ENCODE results near the gene LTBP3. TPM values are rescaled to one million over a fixed set of nuclear protein-coding genes. Genes with fewer than 3 reads are reported as not detected.

Gene LTBP3
- total RNA-seq, 1 experiment from 2014 or later: 248 TPM

DNA sequence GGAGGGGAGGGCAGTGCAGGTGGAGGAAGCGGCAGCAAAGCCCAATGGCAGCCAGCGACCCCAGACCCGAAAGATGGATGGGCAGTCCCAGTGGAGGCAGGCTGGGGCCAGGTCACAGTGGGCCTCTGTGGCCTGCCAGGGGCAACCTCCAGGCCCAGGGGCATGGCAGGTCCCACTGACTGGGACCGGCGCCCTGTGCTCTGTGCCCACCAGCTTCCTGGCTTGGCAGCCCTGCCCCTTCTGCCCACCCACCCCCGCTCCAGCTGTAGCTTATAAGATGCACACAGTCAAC, 41.7 kb upstream of the LTBP3 start:
- TF ChIP-seq, protein P1, sequence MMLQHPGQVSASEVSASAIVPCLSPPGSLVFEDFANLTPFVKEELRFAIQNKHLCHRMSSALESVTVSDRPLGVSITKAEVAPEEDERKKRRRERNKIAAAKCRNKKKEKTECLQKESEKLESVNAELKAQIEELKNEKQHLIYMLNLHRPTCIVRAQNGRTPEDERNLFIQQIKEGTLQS (IDR thresholded peaks at IDR 0.05): no peak
- TF ChIP-seq, protein P2, sequence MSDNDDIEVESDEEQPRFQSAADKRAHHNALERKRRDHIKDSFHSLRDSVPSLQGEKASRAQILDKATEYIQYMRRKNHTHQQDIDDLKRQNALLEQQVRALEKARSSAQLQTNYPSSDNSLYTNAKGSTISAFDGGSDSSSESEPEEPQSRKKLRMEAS (IDR thresholded peaks at IDR 0.05): no peak
- no peak for TF ChIP-seq POLR2A (IDR thresholded peaks at IDR 0.05; ENCODE audit: borderline replicate concordance, extremely low read depth, insufficient read depth, insufficient read length)
- 0 out of 2 replicates have a peak, but pooled peaks have one; percentile 13 for TF ChIP-seq POLR2AphosphoS5 (IDR thresholded peaks at IDR 0.05; ENCODE audit: low read depth, low read length)
- POLR2A ChIA-PET: no interaction called here
- H2AFZ ChIP-seq (ENCODE audit: low read depth, low read length, poor library complexity, severe bottlenecking): no peak overlapping the region
- intact Hi-C loops (cut with micrococcal nuclease): no loop called here
- H3K9me2 ChIP-seq (ENCODE audit: insufficient read depth): no peaks in the 10 kb centered on the region
- H3K79me2 ChIP-seq (ENCODE audit: insufficient read depth, low read length): no peaks in the 10 kb centered on the region
- H3K27ac ChIP-seq (ENCODE audit: low read depth, low read length): no peak overlapping the region
- H3K9ac ChIP-seq (ENCODE audit: low read length): no peak overlapping the region
- H3K4me1 ChIP-seq (ENCODE audit: control insufficient read depth in 1 of 2, insufficient read depth in 2 of 2, low read length in 2 of 2): peaks cover 12 to 13% of the 10 kb centered on the region in 2 experiments
- ATAC-seq (no peak), DNase-seq (ENCODE audit: low read depth, low spot score) (no peak)
- RAD21 ChIA-PET (ENCODE audit: low non-redundant PET in 1 of 2, low total read pairs in 2 of 2, uncharacterized antibody in 2 of 2, unreplicated experiment in 2 of 2): no interaction called here
- H3K9me3 ChIP-seq (ENCODE audit: control insufficient read depth in 1 of 2, insufficient read depth in 1 of 2, low read depth in 1 of 2, low read length in 2 of 2): no peaks in the 10 kb centered on the region
- H4K20me1 ChIP-seq (ENCODE audit: insufficient read depth): no peaks in the 10 kb centered on the region
- no peak overlapping the region for H3K4me2 ChIP-seq (ENCODE audit: low read length)
- peaks cover 5 to 7% of the 10 kb centered on the region in 2 experiments; a peak in 3 of 4 replicates for H3K36me3 ChIP-seq (ENCODE audit: control insufficient read depth in 1 of 2, insufficient read depth in 2 of 2, low read length in 2 of 2)
- no peak overlapping the region for H3K4me3 ChIP-seq (replicated peaks in 1 of 2; ENCODE audit: low read depth in 1 of 2, low read length in 2 of 2)
- H3K27me3 ChIP-seq (ENCODE audit: insufficient read depth, low read length): no peaks in the 10 kb centered on the region
- CTCF ChIA-PET: no interaction called here
- BruUV-seq (replicated peaks): no TSS peak

DNA sequence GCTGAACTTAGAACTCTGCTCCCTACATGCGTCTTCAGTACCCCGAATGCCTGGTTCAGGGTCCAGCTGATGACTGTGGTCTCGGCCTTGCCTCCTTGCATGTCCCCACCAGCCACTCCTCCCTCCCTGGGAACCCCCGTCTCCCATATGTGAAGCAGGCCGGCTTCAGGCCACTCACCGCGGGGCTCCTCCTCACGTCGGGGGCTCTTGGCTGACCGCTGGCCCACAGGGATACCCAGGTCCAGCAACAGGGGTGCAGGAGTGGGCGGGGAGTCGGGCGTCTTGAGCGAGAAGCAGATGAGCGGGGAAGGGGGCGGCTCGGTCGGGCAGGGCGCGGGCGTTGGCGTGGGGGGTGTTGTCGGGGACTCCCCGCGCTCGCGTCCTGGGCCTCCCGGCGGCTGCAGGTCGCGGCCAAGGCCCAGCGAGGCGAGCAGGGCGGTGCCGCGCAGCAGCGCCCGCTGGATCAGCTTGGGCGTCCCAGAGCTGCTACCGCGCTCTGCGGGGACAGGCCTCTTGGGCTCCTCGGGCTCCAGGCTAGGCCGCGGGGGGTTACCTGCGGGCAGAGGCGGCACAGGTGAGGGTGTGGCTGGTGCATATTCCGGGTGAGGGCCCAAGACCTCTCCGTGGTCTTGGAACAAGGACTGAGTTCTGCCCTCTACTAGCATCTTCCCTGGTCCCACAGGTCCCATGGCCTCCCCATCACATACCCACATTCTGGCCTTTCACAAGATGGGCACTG, 41.2 kb upstream of the LTBP3 start:
- no peak overlapping the region for H3K4me2 ChIP-seq (ENCODE audit: low read length)
- H3K4me3 ChIP-seq (replicated peaks in 1 of 2; ENCODE audit: low read depth in 1 of 2, low read length in 2 of 2): no peak overlapping the region
- DNase-seq (ENCODE audit: low read depth, low spot score) (no peak), ATAC-seq (no peak)
- H3K9me3 ChIP-seq (ENCODE audit: control insufficient read depth in 1 of 2, insufficient read depth in 1 of 2, low read depth in 1 of 2, low read length in 2 of 2): no peaks in the 10 kb centered on the region
- no peaks in the 10 kb centered on the region for H3K79me2 ChIP-seq (ENCODE audit: insufficient read depth, low read length)
- no peaks in the 10 kb centered on the region for H3K27me3 ChIP-seq (ENCODE audit: insufficient read depth, low read length)
- H3K4me1 ChIP-seq (ENCODE audit: control insufficient read depth in 1 of 2, insufficient read depth in 2 of 2, low read length in 2 of 2): peaks cover 12 to 15% of the 10 kb centered on the region in 2 experiments
- no peak overlapping the region for H3K9ac ChIP-seq (ENCODE audit: low read length)
- H3K9me2 ChIP-seq (ENCODE audit: insufficient read depth): no peaks in the 10 kb centered on the region
- no peak overlapping the region for H3K27ac ChIP-seq (ENCODE audit: low read depth, low read length)
- no TSS peak for BruUV-seq (replicated peaks)
- H3K36me3 ChIP-seq (ENCODE audit: control insufficient read depth in 1 of 2, insufficient read depth in 2 of 2, low read length in 2 of 2): peaks cover 3 to 6% of the 10 kb centered on the region in 2 experiments; a peak in 2 of 4 replicates
- ChIA-PET POLR2A (no interaction called here), RAD21 (ENCODE audit: low non-redundant PET in 1 of 2, low total read pairs in 2 of 2, uncharacterized antibody in 2 of 2, unreplicated experiment in 2 of 2) (no interaction called here), CTCF (no interaction called here)
- H4K20me1 ChIP-seq (ENCODE audit: insufficient read depth): no peaks in the 10 kb centered on the region
- intact Hi-C loops (cut with micrococcal nuclease): no loop called here
- no peak overlapping the region for H2AFZ ChIP-seq (ENCODE audit: low read depth, low read length, poor library complexity, severe bottlenecking)
- TF ChIP-seq POLR2A (IDR thresholded peaks at IDR 0.05; ENCODE audit: borderline replicate concordance, extremely low read depth, insufficient read depth, insufficient read length) (no peak), SP1 (IDR thresholded peaks at IDR 0.05; ENCODE audit: low read depth) (no peak), RAD21 (IDR thresholded peaks at IDR 0.05; ENCODE audit: low read depth) (no peak), YY1 (IDR thresholded peaks at IDR 0.05; ENCODE audit: extremely low read depth, insufficient replicate concordance, low read depth, low read length) (no peak), EGR1 (IDR thresholded peaks at IDR 0.05; ENCODE audit: low read depth) (no peak), SRF (IDR thresholded peaks at IDR 0.05; ENCODE audit: low read depth) (no peak), CEBPB (IDR thresholded peaks at IDR 0.05; ENCODE audit: low read depth) (no peak), TCF7L2 (IDR thresholded peaks at IDR 0.05; ENCODE audit: borderline replicate concordance, extremely low read depth, insufficient read depth, insufficient read length) (no peak)
- TF ChIP-seq, protein P3, sequence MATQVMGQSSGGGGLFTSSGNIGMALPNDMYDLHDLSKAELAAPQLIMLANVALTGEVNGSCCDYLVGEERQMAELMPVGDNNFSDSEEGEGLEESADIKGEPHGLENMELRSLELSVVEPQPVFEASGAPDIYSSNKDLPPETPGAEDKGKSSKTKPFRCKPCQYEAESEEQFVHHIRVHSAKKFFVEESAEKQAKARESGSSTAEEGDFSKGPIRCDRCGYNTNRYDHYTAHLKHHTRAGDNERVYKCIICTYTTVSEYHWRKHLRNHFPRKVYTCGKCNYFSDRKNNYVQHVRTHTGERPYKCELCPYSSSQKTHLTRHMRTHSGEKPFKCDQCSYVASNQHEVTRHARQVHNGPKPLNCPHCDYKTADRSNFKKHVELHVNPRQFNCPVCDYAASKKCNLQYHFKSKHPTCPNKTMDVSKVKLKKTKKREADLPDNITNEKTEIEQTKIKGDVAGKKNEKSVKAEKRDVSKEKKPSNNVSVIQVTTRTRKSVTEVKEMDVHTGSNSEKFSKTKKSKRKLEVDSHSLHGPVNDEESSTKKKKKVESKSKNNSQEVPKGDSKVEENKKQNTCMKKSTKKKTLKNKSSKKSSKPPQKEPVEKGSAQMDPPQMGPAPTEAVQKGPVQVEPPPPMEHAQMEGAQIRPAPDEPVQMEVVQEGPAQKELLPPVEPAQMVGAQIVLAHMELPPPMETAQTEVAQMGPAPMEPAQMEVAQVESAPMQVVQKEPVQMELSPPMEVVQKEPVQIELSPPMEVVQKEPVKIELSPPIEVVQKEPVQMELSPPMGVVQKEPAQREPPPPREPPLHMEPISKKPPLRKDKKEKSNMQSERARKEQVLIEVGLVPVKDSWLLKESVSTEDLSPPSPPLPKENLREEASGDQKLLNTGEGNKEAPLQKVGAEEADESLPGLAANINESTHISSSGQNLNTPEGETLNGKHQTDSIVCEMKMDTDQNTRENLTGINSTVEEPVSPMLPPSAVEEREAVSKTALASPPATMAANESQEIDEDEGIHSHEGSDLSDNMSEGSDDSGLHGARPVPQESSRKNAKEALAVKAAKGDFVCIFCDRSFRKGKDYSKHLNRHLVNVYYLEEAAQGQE (IDR thresholded peaks at IDR 0.05; ENCODE audit: low read depth): no peak
- TF ChIP-seq, protein P4, sequence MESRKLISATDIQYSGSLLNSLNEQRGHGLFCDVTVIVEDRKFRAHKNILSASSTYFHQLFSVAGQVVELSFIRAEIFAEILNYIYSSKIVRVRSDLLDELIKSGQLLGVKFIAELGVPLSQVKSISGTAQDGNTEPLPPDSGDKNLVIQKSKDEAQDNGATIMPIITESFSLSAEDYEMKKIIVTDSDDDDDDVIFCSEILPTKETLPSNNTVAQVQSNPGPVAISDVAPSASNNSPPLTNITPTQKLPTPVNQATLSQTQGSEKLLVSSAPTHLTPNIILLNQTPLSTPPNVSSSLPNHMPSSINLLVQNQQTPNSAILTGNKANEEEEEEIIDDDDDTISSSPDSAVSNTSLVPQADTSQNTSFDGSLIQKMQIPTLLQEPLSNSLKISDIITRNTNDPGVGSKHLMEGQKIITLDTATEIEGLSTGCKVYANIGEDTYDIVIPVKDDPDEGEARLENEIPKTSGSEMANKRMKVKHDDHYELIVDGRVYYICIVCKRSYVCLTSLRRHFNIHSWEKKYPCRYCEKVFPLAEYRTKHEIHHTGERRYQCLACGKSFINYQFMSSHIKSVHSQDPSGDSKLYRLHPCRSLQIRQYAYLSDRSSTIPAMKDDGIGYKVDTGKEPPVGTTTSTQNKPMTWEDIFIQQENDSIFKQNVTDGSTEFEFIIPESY (IDR thresholded peaks at IDR 0.05; ENCODE audit: extremely low read depth, insufficient replicate concordance, low read length): no peak
- TF ChIP-seq, protein P1 (IDR thresholded peaks at IDR 0.05): no peak

All from HCT116 (cell line).